Measurements from ENCODE around the gene MBD1. TPM values are rescaled to one million over a fixed set of nuclear protein-coding genes. Genes with fewer than 3 reads are reported as not detected.
A peak's percentile ranks its signal among the peaks of the same experiment; 100 is the strongest.

MBD1 gene
- total RNA-seq, 1 donor from 2014 or later = 127 TPM

DNA sequence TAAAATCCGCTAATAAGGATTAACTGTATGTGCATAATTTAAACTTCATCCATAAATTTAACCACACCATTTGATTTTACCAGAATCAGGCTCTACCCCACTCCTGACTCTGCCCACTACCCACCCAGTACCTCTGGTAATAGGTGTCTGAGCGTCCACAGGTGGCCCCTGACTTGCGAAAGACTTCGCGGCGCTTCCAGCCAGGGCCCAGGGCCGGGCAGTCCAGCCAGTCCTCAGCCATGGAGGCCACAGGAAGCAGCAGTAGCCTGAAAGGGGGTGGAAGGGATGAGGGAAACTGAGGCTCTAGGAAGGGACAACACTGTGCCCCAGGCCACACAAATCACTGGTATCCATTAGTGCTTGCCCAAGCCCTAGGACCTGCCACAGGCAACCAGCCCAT, 1.6 kb downstream of the MBD1 start:
- H3K27me3 ChIP-seq (ENCODE audit: control insufficient read depth, insufficient read depth, low read length) = no peaks in the 10 kb centered on the region
- FAIRE-seq (no peak), DNase-seq (ENCODE audit: low read depth) (no peak)
- TF ChIP-seq, protein P1, sequence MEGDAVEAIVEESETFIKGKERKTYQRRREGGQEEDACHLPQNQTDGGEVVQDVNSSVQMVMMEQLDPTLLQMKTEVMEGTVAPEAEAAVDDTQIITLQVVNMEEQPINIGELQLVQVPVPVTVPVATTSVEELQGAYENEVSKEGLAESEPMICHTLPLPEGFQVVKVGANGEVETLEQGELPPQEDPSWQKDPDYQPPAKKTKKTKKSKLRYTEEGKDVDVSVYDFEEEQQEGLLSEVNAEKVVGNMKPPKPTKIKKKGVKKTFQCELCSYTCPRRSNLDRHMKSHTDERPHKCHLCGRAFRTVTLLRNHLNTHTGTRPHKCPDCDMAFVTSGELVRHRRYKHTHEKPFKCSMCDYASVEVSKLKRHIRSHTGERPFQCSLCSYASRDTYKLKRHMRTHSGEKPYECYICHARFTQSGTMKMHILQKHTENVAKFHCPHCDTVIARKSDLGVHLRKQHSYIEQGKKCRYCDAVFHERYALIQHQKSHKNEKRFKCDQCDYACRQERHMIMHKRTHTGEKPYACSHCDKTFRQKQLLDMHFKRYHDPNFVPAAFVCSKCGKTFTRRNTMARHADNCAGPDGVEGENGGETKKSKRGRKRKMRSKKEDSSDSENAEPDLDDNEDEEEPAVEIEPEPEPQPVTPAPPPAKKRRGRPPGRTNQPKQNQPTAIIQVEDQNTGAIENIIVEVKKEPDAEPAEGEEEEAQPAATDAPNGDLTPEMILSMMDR (IDR thresholded peaks at IDR 0.05; ENCODE audit: insufficient read depth, low read length, severe bottlenecking) = no peak
- peaks cover 35% of the 10 kb centered on the region for H3K36me3 ChIP-seq (ENCODE audit: control insufficient read depth, insufficient read depth, low read length)
- H3K4me3 ChIP-seq (ENCODE audit: low read depth, low read length) = peak overlapping the region; percentile 87

DNA sequence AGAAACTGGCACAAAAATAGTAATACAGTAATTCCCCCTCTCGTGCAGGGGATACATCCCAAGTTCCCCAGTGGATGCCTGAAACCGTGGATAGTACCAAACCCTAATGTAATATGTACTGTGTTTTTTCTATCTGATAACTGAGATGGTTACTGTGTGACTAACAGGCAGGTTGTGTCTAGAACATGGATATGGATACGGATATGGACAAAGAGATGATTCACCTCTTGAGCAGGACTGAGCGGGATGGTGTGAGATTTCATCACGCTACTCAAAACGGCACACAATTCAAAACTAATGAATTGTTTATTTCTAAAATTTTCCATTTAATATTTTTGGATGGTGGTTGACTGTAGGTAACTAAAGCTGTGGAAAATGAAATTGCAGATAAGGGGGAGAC, 3.4 kb downstream of the MBD1 start:
- Histone ChIP-seq H3K4me3 (ENCODE audit: low read depth, low read length) (no peak overlapping the region), H3K27me3 (ENCODE audit: control insufficient read depth, insufficient read depth, low read length) (no peaks in the 10 kb centered on the region), H3K36me3 (ENCODE audit: control insufficient read depth, insufficient read depth, low read length) (peaks cover 38% of the 10 kb centered on the region)
- TF ChIP-seq, protein P1 (IDR thresholded peaks at IDR 0.05; ENCODE audit: insufficient read depth, low read length, severe bottlenecking) = no peak
- peak; percentile 95 for DNase-seq (ENCODE audit: low read depth)
- no peak for FAIRE-seq

DNA sequence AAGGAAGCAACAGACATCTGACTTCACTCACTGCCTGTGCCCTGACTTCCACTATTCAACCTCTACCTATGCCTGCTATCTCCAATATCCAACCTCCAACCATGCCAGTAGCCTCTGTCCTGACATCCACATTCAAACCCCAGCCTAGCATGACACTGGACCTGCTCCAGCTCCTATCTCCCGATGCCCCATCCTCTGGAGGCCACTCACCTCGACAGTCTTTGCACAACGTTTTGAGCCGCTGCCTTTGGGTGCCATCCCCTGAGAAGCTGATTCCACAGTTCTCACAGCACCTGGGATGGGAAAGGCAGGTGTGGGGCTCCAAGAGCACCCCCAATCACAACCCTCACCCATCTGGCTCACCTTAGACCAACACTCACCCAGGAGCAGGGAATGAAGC, 4.9 kb downstream of the MBD1 start:
- TF ChIP-seq, protein P1 (IDR thresholded peaks at IDR 0.05; ENCODE audit: insufficient read depth, low read length, severe bottlenecking) = no peak
- Histone ChIP-seq H3K4me3 (ENCODE audit: low read depth, low read length) (no peak overlapping the region), H3K36me3 (ENCODE audit: control insufficient read depth, insufficient read depth, low read length) (peaks cover 45% of the 10 kb centered on the region), H3K27me3 (ENCODE audit: control insufficient read depth, insufficient read depth, low read length) (no peaks in the 10 kb centered on the region)
- DNase-seq (ENCODE audit: low read depth) (no peak), FAIRE-seq (peak; percentile 86)

DNA sequence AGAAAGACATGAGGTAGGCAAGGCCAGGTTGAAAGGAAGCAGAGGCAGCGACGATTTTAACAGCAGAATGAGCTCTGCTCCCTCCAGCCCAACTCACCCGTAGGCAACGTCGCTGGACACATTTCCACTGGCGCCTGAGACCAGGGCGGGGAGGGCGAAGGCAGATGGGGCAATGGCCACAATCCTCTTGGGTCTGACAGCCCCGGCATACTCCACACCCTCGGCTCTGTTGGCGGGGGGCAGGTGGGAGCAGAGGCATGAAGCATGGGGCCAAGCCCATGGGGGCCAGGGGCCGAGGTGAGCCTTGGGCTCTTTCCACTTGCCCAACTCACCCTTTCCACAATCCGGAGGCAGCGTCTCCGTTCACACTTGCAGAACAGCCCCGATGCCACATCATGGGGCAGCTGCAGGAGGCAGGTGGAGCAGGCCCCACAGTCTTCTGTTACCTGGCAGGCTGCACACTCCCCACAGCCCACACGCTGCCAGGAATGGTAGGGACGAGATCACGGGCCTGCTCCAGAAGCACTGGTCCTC, 5.8 kb downstream of the MBD1 start:
- Histone ChIP-seq H3K4me3 (ENCODE audit: low read depth, low read length) (no peak overlapping the region), H3K27me3 (ENCODE audit: control insufficient read depth, insufficient read depth, low read length) (no peaks in the 10 kb centered on the region), H3K36me3 (ENCODE audit: control insufficient read depth, insufficient read depth, low read length) (peaks cover 49% of the 10 kb centered on the region)
- TF ChIP-seq, protein P1 (IDR thresholded peaks at IDR 0.05; ENCODE audit: insufficient read depth, low read length, severe bottlenecking) = no peak
- DNase-seq (ENCODE audit: low read depth) = no peak
- FAIRE-seq = no peak

DNA sequence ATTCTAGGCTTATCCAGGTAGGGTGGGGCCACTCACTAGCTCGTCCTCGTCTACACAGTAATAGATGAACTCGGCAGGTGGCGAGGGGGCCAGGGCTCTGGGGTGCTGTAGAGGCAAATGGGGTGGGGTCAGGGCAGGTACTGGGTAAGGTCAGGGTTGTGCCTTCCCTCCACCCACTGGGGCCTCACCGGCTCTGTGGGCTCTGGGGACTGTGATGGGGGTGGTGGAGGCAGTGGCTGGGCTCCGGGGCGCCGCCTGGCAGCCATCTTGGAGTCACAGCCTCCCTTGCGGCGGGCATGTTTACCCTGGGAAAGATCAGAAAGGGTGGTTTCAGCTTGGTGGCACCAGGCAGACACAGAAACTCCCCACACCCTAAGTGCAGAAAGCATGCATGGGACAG, 6.4 kb downstream of the MBD1 start:
- TF ChIP-seq, protein P1 (IDR thresholded peaks at IDR 0.05; ENCODE audit: insufficient read depth, low read length, severe bottlenecking) = no peak
- H3K27me3 ChIP-seq (ENCODE audit: control insufficient read depth, insufficient read depth, low read length) = no peaks in the 10 kb centered on the region
- H3K4me3 ChIP-seq (ENCODE audit: low read depth, low read length) = no peak overlapping the region
- H3K36me3 ChIP-seq (ENCODE audit: control insufficient read depth, insufficient read depth, low read length) = peaks cover 49% of the 10 kb centered on the region
- no peak for DNase-seq (ENCODE audit: low read depth)
- FAIRE-seq = no peak

DNA sequence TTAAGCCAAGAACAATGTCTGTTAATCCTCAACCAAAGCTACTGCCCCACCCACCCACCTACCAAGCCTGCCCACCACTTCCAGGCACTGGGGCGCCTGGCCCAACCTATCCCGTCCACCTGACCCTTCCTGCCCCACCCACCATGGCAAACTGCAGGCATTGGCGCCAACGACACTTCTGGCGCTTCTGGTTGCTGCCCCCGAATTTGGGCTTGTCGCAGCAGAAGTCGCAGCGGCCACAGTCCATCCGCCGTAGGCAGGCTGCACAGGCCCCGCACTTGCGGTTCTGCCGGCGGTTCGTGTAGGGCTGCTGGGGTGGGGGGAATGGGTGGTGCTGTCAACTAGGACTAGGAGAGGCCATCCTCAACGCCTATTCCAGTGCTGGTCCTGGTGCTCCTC, 7.3 kb downstream of the MBD1 start:
- no peak for DNase-seq (ENCODE audit: low read depth)
- TF ChIP-seq, protein P1 (IDR thresholded peaks at IDR 0.05; ENCODE audit: insufficient read depth, low read length, severe bottlenecking) = no peak
- H3K36me3 ChIP-seq (ENCODE audit: control insufficient read depth, insufficient read depth, low read length) = peaks cover 51% of the 10 kb centered on the region
- no peak overlapping the region for H3K4me3 ChIP-seq (ENCODE audit: low read depth, low read length)
- no peak for FAIRE-seq
- H3K27me3 ChIP-seq (ENCODE audit: control insufficient read depth, insufficient read depth, low read length) = no peaks in the 10 kb centered on the region

Data from bronchial epithelial cell (primary cell).